CD4-positive, alpha-beta T cell treated with Interleukin-2 at 100 ng/mL for 4 hours (primary cell): ENCODE measurements around the gene CORO6.

Experiments
- DNase-seq: peaks from one replicate; pipeline ENCODE4 v3.0.0-alpha.2; 2020; ENCODE audit warnings: low spot score

The CORO6 gene

DNA sequence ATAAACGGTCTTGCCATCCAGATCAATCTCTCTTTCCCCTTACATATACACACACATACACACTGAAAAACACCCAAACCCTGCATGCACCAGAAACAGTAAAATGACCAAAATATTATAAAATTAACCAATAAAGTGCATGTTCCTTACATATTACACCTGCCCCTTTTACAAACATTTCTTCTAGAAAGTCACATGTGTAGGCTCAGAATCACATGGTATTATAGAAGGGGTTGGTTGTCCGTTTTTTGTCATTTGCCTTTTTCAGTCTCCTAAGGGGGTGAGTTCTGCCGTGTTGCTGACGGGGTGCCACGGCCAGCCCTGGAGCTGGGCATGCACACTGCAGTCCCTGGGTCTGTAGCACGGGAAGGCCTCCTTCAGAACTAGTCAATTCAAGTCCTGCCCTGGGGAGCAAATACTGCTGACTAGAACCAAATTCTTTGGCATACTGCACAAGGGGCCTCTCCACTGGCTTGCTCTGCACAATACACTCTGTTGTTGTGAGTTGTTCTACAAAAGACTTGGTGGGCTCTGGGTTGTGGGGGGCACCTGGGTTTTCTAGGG lies 8.0 kb upstream of the CORO6 start:
- no peak for DNase-seq

DNA sequence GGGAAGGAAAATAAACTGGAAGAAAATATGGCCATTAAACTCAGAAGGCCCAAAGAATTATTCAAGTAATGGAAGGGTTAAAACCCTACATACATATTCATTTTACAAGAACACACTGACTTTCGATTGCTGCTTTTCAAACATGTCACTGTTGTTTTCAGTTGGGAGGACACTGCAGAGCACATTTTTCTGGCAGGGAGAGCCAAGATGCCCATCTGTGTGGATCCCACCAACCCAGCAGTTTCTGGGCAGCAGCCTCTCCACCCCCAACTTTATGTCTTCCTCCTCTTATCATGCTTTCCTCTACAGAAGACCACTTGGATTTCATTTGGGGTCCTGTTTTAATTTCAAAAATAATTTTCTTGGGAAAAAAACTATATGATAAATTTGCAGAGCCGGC lies 7.1 kb upstream of the CORO6 start:
- DNase-seq = no peak

DNA sequence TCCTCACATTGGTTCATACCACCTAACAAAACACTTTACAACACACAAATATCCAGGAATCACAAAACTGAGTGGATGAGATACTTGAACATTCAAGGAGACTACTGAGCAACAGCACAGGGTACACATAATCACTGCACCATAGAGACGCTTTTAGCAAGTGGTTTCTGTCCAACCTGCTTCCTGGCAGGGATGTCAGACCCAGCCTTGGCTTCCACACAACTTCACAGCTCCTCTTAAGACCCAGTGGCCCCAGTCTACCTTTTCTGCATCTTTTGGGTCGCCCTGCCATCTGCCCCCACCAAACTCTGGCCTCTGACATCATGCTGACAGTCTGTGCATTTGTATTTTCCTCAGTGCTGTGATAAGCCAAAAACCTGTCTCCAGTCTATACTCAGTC lies 5.9 kb upstream of the CORO6 start:
- DNase-seq = no peak

DNA sequence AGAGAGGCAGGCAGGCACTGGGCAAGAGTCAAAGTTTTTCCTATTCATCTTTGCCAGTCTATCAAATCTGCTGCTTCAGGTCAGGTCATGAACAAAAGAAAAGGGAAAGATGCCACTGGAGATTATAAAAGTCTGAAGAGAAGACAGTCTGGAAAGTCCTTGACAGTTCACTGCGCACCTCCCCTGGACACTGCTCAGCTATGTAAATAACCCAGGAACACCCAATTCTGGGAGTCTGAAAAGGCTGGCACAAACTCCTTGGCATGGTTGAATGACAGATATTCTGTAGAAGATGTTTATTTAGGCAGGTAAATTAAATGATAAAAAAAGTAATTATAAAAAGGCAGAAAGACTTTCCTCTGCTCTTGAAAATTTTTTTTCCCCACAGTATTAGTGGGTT lies 5.2 kb upstream of the CORO6 start:
- DNase-seq = no peak

DNA sequence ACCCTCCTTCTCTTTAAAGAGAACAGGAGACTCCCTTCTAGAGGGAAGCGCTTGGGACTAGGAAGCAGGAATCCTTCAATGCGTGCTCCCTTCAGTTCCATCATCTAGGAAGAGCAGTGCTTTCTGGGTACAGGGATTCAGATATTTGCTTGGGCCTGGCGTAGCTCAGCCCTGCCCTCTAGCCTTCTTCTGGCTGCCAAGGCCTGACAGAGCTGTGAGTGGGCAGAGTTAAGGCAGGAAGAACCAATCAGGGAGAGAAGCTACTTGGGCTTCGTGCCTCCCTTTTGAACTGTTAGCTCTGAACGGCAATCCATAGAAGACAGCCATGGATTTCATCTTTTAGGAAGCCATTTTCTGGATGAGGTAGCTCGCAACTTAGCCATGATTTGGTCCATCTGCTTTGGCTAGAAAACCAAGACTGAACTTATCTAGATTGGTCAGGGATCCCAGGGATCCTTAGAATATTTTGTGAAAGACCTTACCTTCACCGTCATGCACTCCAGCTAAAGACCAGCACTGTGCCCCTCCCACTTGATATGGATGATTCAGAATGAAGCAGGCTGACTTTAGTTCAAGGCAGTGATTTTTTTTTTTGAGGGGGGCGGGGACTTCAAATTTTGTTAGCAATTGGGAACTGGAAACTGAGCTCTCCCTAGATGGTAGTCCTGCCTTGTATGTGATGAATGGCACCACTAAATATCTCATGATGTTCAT lies 2.5 kb upstream of the CORO6 start:
- DNase-seq = no peak

DNA sequence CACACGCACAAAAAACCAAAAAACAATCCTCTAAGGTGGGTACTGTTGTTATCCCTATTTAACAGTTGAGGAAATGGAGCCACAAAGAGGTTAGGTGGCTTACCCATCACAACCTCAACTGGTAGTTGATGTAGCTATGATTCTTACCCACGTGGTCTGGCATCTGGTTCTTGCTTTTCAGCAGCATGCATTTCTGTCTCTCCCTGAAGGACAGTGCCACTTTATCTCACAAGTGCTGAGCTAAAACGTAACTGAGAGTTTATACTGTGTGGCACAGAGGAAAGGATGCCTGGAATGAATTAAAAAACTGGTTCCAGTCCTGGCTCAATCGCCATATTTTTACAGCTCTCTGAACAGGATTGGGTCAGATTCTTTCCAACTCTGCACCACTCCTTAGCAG lies 1.9 kb upstream of the CORO6 start:
- DNase-seq = peak; percentile 1

DNA sequence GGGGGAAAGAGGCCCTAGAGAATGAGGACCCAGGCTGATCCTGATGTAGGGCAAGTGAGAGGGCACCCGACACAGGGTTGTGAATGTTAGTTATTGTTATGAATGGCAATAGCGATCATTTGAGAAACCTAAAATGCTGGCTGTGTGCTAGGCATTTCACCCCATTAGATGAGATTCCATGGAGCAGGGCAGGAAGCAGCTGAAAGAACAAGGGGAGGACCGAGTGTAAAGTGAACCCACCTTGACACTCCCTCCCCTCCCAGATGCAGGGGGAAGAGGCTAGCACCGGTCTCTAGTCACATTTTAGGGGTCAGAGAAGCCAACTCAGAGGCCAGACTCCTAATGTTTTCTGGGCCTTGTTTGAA lies 553 bp upstream of the CORO6 start:
- DNase-seq = no peak

DNA sequence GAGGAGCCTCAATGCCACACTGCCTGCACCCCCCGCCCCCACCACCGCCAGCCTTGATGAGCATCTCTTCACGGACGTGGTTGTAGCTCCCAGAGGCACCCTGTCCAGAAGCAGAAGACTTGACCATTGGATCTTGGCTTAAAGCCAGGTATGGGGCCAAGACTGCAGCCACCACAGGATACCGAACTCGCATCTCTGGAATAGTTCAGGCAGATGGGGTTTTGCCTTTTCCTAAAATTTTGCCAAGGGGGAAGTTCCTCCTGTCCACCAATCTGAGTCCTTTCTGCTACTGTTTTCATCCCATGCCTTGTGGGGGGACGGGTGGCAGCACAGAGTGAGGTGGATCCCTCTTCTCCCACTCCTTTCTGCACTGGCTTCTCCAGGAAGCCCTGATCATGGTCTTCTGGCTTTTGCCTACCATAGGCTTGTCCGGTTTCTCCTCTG lies 939 bp downstream of the CORO6 start:
- DNase-seq = no peak

DNA sequence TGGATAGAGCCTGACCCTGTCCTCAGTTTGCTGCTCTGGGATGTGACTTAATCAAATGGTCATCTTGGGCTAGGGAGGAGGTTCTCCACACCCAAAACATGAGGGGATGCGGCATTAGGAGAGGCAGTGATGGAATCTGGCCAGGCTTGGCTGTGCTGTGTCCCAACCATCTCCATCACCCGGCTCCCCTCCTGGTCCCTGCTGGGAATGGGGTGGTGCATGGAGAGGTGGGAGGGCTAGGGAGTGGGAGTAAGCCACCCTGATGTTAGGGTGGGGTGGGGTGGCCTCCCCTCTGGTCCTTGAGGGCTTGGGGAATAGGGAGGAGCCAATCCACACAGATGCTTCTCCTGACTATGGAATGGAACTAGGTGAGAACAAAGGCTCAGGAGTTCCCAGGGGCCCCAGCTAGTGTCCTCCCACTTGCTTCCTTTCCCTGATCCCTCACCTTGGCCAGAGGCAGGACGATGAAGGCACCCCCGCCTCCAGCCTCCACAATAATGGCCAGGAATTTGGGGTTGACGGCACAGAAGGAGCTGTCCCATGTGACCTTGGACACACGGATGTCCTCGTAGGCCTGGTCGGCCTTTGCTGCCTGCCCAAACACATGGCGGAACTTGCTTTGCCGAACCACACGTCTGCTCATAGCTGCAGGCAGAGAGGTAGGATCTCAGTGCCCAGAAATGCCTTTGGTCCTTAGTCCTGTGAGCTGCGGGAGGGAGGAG lies 1.8 kb downstream of the CORO6 start:
- DNase-seq = no peak

DNA sequence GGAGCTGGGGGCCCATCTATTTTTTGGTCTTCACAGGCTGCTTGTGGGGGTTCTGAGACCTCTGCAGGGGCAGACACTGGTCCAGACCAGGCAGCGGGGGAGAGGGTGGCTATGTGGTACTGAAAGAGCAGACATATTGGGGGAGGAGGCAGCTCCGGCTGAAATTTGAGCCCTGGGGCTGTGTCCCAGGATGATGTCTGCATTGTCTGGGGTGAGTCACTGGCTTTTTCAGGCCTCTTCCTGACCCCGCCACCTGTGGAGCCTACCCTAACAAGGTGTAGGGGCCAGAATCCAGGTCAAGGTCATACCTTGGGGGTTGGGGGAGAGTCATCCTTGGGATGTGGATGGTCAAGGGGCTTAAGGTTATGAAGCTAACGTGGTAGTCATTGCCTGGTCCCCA lies 2.4 kb downstream of the CORO6 start:
- no peak for DNase-seq

DNA sequence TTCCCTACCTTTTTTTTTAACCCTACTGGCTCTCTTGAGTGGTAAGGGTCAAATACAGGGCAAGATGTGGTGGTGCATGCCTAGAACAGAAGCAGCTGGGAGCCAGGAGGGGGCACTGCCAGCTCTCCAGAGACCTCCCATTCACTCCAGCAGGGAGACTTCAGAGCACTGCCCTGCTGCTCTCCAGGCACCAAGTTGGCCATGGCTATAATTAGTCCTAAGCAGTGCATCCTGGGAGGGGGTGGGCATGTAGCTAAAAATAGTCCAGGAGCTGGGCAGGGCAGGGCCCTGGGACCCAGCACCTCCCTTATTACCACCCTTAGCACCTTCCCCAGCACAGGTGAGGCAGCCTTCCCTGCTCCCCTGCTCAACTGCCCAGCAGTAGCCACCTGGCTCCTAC lies 3.5 kb downstream of the CORO6 start:
- no peak for DNase-seq

DNA sequence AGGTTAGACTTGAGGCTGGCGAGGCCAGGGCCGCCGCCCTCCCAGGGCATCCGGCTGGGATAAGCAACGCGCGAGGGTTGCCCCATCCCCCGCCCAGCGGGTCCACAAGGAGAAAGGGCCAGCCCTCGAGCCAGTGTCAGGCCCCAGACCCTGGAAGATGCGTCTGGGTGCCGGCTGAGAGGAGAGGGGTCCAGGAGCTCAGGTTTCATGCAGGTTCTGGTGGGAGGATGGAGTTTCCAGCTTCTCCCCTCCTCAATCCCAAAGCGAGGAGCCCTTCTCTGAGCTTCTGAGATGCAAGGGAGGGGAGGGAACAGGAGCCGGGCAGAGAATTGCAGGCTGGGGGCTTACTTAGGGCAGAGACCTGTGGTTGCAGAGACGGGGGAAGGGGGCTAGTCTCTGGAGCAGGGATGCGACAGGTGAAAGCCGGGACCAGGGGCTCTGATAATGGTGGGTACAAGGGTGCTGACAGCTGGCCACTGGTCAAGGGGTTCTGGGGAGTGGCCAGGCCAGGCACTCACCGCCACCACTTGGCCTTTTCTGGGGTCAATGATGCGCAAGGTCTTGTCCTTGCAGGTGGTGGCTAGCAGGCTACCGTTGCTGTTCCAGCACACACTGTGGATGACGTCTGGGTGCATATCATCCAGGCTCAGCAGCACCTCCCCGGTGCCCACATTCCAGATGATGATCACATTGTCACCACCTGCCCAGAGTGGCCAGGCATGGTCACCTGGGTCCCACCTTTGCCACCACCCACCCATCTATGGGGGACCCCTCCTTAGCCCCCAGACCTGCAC lies 4.2 kb downstream of the CORO6 start:
- DNase-seq = no peak

DNA sequence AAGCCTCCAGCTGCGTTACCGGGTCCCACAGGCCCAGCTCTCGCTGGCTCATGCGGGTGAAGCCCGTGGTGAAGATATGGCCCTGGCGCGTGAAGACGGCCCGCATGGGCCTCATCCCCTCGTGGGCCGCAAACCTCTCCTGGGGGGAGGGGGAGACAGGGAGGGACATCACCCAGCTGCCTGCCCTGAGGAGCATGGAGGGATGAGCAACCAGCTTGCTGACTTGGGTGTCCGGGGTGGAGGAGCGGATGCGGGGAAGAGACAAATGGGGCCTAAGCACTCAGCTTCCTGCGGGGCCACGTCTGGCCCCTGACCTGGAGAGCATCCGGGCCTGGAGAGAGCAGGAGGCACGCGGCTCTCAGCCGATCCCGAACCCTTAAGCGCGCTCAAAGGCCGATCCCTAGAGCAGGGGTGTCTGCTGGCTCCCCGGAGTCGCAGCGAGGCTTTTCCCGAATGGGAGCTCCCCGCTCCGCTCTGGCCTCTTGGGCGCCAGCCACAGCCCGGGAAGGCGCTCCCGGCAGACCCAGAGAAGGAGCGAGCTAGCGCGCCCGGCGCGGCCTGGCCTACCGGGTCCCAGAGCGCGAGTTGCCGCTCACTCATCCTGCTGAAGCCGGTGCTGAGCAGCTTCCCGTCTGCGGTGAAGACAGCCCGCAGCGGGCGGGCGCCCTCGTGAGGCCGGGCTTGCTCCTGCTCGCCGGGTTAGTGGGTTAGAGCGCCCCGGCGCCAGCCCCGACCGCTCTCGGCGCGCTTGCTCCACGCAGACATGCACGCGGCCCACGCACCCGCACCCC lies 5.0 kb downstream of the CORO6 start:
- DNase-seq = peak; percentile 89

DNA sequence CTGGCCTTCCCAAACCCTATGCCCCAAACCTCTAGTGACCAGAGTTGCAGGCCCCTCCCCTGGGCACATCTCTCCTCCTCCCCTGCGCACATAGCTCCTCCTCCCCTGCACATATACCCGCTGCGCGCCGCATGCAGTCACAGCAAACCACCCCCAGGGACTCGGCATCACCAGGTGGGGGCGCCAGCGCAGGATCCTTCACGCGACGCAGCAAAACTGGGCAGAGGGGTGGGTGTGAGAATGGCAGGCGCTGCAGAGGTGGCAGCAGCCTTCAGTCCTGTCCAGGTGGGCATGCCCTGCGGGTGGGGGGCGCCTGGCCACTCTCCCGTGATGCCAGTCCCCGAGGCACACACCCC lies 5.6 kb downstream of the CORO6 start:
- peak; percentile 92 for DNase-seq

DNA sequence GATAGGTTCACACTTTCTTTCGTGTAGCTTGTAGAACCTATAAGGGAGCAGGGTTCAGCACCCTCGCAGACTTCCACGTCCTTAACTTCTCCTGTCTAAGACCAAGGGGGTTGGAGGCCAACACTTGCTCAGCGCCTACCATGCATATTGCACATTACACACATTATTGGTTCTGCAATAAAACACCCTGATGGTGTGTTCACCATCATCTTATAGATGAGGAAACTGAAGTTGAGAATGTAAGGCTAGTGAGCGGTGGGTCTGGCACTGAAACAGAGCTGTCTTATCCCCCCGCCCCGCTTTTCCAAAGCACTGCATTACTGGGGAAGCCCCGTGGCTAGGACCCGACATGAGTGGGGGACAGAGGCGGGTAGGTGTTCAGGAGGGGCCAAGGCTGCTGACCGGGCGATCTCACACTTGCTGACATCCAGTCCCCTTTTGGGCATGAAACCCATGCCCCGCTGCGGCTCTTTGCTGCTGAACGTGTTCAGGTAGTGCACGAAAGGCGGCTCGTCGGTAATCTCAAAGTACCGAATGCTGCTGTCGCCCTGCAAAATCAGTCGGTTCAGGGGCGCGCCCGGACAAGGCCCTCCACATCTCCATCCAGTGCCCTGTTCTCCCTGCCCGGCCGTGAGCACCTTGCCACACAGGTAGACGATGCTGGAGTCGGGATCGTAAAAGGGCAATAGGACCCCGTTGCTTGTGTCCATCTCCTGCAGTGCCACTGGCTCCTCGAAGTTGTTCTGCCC lies 6.2 kb downstream of the CORO6 start:
- peak; percentile 7 for DNase-seq

DNA sequence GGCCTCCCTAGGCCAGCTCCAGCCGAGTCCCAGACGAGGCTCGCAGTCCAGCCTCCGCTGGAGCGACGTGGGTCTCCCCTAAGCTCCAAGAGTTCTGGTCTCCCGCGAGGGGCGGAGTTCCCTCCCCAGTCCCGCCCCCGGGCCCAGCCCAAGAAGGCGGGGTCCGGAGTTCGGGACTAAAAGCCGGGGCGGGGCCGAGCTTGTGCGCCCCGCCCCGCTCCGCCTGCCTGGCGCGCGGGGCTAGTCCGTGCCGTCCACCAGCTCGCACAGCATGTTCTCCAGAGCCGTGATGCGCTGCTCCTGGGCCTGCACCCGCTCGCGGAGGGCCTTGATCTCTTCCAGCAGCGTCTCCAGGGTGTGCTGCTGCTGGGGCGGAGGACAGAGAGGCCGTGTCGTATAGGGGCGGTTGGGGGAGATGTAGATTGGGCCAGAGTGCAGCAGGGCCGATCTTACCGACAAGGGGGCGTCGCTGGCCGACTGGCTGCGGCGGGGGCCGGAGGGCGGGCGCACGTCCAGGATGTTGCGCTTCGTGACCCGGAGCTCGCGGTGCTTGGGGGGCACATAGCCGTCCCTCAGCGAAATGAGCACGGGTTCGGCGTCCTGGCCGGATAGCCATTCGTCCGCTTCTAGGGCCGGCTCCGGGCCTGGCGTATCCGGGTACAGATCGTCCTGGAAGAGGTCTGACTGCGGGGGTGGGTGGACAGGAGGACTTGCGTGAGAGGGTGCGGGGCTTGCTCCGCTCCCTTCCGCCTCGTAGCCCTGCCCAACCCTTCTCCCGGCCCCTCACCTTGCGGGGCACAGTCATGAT lies 7.0 kb downstream of the CORO6 start:
- DNase-seq = peak; percentile 83

DNA sequence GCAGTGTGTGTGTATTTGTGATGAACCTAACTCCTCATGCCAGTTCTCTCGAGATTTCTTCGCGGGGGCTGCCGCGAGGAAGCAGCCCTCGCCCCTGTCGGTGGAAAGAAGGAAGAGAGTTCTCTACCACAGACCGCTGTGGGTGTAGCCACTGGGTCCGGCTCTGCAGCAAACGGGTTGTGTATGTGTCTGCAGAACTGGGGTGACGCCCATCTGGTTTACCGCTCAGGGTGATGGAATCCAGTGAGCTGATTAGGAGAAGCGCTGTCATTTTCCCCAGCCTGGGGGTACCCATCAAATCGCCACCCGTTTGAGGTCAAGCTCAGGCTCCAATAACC lies 7.7 kb downstream of the CORO6 start:
- peak; percentile 81 for DNase-seq

DNA sequence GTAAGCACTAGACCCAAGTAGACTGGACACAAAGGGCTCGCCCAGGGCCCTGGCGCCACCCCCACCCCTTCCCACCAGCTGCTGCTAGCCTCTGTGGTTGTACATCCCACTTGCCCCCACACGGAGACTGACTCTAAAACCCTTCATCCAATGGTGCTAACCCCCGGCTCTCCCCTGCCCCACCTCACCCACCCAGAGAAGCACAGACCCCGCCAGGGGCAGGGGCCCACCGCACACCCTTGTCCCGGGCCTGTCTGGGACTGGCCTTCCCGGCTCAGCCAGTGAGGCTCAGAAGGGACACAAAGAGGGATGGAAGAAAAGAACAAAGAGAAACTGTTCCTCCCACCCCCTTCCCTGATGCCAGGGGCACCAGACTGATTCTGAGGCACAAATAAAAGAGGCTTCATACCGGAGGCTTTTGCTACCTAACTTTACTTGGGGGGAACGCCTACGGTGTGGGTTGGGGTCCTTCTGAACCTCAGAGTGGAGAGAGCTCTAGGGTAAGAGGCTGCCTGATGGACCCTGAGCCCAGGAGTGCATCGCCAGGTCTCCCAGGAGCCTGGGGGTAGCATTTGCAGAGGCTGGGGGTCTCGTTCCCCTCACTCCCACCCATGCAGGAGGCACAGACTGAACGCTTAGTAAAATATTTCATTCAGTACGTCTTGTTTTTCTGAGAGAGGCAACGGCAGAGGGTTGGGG lies 8.2 kb downstream of the CORO6 start:
- DNase-seq = no peak

DNA sequence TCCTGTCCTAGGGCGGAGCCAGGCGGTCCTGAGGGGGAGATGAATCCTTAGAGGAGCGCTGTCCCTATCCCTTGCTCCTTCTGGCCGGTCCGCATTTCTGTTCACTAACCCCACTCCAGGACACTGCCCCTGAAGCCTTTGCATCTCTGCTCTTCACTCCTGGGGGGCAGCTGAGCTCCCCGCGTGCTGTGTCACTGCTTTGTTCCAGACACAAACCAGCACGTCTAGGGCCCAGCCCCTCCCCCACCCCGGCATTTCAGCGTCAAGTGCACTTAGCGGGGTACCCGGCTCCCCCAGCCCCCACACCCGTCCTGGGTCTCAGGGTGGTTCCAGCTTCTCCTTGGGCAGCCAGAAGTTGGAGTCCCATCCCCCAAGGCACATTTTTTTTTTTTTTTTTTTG lies 8.9 kb downstream of the CORO6 start:
- DNase-seq = no peak

DNA sequence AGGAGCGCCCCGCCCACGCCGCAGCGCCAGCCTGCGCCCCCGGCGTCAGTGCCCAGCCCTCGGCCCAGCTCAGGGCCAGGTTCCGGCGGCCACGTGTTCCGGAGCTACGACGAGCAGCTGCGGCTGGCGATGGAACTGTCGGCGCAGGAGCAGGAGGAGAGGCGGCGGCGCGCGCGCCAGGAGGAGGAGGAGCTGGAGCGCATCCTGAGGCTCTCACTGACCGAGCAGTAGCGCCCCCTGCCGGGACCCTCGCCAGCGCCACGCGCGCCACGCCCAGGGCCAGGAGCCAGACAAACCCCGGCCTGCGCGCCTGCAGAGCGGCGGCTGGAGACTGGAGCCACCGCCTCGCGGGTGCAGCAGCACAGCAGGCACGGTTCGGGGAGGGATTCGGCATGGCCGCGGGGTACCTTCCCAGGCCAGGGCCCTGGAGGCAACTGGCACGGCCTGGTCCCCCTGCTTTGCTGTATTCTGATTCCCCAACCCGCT lies 9.3 kb downstream of the CORO6 start:
- DNase-seq = peak; percentile 95
